ENCODE results near the gene COG8. TPM values are rescaled to one million over a fixed set of nuclear protein-coding genes. Genes with fewer than 3 reads are reported as not detected.

COG8 gene
- total and polyA plus RNA-seq, 2 experiments from 2014 or later = 54.5 to 95.3 TPM

DNA sequence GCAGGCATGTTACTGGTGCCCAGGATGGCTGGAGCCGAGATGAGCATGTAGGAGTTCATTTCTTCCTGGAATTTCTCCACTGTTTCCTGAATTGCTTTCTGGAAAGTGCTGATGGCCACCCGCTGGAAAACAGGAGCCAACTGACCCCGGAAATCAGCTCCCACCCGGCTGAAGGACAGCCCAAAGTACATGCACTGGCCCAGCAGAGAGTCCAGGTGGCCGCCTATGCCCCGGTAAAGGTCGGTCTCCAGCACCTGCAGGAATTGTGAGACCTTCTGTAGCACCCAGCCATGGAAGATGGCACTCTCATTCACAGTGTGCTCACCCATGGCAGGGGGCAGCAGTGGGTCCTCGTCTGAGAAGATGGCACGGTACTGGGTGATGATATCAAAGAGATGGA lies 4.7 kb downstream of the COG8 start:
- Histone ChIP-seq H3K36me3 (peaks cover 36% of the 10 kb centered on the region), H3K27me3 (no peaks in the 10 kb centered on the region), H3K4me3 (no peak overlapping the region), H3K27ac (no peak overlapping the region), H3K4me1 (ENCODE audit: low read depth) (peaks cover 6% of the 10 kb centered on the region), H3K9me3 (ENCODE audit: low read depth) (no peaks in the 10 kb centered on the region)
- no peak for DNase-seq (ENCODE audit: low read depth in 1 of 2, low spot score in 1 of 2)
- no peak for TF ChIP-seq CTCF (IDR thresholded peaks at IDR 0.05; ENCODE audit: low read depth, low read length)

DNA sequence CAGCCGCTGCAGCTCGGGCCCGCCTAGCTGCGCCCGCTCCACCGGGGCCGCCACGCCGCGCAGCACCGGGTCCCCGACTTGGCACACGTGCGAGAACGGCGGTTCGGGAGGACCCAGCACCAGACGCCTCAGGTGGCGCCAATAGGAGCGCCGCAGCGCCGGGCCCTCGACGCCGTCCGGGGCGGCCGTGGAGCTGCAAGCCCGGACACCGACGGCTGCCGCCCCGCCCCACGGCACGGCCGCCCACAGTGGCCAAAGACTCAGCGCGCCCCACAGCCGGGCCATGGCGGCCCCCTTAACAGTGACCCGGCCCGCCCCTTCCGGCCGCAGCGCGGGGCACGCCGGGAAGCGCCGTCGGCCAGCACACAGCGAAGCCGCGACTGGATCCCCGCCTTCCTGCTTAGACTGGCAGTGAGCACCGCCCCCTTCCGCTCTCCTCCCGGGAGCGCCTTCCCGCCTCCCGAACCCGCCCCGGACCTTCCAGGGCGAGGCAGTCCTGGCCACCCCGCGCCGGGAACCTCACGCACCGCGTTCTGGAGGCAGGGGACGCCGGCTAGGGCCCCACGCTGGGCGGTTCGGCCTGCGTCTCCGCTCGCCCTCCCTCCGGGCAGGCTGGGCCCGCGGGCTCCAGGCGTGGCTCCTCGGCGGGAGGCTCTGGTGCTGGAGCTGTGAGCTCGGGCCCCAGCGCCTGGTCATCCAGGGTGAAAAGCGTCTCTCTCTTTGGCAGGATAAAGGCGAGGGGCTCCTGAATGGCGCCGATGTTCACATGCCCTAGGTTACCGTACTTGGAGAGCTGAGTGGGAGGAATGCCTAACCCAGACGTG lies 8.9 kb downstream of the COG8 start, which contains the start of gene PDF:
TSS of gene PDF (minus strand) at position 303 of the 824 bp plus-strand sequence. CDS start at position 285, 18 bp downstream.
- peaks cover 37% of the 10 kb centered on the region for H3K36me3 ChIP-seq
- DNase-seq (ENCODE audit: low read depth in 1 of 2, low spot score in 1 of 2) = peak; percentile 96 to 97

DNA sequence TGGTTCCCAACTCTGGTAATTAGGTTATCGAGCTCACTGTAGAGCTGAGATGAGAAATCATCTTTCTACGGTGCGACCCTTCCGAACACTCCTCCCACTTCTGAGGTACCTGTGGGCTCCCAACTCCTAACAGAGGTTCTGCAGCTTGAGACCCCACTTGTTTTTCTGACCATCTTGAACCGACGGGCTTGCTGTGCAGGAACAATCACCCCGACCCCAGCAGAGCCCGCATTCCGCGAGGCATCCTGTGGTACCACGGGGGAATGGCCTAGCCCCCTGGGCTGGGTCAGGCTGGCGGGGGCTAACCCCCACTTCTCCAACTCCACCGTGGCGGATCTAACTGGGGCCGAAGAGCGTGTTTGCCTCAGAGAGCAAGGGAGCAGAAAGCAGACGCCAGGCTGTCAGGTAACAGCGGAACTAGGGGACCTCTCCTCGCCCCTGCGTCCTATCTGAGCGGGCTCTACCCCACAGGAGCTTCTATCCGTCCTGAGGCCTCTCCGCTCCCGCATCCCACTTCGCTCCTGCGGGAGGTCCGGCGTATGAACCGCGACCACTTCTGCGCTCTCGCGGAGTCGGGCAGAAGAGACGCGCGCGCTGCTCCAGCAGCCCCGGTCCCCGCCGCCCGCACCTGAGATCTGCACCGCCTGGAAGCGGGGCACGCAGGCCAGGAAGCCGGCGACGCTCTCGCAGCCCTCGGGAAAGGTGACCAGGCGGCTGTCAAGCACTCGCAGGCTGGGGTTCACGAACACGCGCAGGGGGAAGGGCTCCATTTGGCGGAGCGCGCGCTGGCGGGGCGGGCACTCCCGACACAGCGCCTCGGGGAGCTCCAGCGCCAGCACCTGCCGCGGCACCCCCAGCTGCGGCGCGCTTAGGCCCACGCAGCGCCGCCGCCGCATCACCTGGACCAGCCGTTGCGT lies 9.7 kb downstream of the COG8 start:
- peak overlapping the region; percentile 91 for H3K4me3 ChIP-seq
- no peaks in the 10 kb centered on the region for H3K27me3 ChIP-seq
- no peak for DNase-seq (ENCODE audit: low read depth in 1 of 2, low spot score in 1 of 2)
- TF ChIP-seq CTCF (IDR thresholded peaks at IDR 0.05; ENCODE audit: low read depth, low read length) = no peak
- peak overlapping the region; percentile 93 for H3K27ac ChIP-seq
- no peaks in the 10 kb centered on the region for H3K4me1 ChIP-seq (ENCODE audit: low read depth)
- H3K36me3 ChIP-seq = peaks cover 37% of the 10 kb centered on the region
- H3K9me3 ChIP-seq (ENCODE audit: low read depth) = no peaks in the 10 kb centered on the region

More for the DNA sequence above, 8.9 kb downstream of the COG8 start, which contains the start of gene PDF:
- Histone ChIP-seq H3K4me1 (ENCODE audit: low read depth) (no peaks in the 10 kb centered on the region), H3K4me3 (peak within 1 kb of the TSS; percentile 91), H3K9me3 (ENCODE audit: low read depth) (no peaks in the 10 kb centered on the region), H3K27ac (peak within 1 kb of the TSS; percentile 93), H3K27me3 (no peaks in the 10 kb centered on the region)
- no peak for TF ChIP-seq CTCF (IDR thresholded peaks at IDR 0.05; ENCODE audit: low read depth, low read length)

GRCh38 chr16:69328854-69329316 lies 10.5 kb downstream of the COG8 start:
- no peaks in the 10 kb centered on the region for H3K4me1 ChIP-seq (ENCODE audit: low read depth)
- no peaks in the 10 kb centered on the region for H3K27me3 ChIP-seq
- H3K36me3 ChIP-seq = peaks cover 30% of the 10 kb centered on the region
- H3K27ac ChIP-seq = no peak overlapping the region
- H3K9me3 ChIP-seq (ENCODE audit: low read depth) = no peaks in the 10 kb centered on the region
- H3K4me3 ChIP-seq = no peak overlapping the region
- no peak for TF ChIP-seq CTCF (IDR thresholded peaks at IDR 0.05; ENCODE audit: low read depth, low read length)
- DNase-seq (ENCODE audit: low read depth in 1 of 2, low spot score in 1 of 2) = no peak

DNA sequence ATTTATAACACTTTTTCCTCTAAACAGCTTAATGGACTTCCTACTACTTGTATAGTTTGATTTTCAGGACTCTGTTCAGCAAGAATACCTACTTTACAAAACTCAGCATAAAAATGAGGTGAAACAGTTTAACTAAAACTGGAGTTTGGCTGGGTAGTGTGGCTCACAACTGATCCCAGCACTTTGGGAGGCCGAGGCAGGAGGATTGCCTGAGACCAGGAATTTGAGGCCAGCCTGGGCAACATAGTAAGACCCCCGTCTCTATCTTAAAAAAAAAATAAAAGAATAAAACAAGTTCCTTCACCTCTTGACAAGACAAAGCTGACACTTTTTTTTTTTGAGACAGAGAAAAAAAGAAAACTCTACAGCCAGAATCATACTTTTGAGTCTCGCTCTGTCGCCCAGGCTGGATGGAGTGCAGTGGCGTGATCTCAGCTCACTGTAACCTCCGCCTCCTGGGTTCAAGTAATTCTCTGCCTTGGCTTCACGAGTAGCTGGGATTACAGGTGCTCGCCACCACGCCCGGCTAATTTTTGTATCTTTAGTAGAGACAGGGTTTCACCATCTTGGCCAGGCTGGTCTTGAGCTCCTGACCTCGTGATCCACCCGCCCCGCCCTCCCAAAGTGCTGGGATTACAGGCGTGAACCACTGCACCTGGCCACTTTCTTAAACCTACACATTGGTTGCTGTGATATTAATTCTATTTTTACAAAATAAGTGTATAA lies 11.6 kb downstream of the COG8 start:
- Histone ChIP-seq H3K27ac (no peak overlapping the region), H3K4me1 (ENCODE audit: low read depth) (no peaks in the 10 kb centered on the region), H3K36me3 (peaks cover 29% of the 10 kb centered on the region), H3K9me3 (ENCODE audit: low read depth) (no peaks in the 10 kb centered on the region), H3K27me3 (no peaks in the 10 kb centered on the region), H3K4me3 (no peak overlapping the region)
- DNase-seq (ENCODE audit: low read depth in 1 of 2, low spot score in 1 of 2) = no peak
- TF ChIP-seq CTCF (IDR thresholded peaks at IDR 0.05; ENCODE audit: low read depth, low read length) = no peak
